Ishikawa (cell line): ENCODE measurements around the gene GUCY1A1.

Experiments
- CEBPB ChIP-seq: IDR thresholded peaks from 2 replicates; pipeline ENCODE4 v1.6.1; 2012
- CREB1 ChIP-seq: IDR thresholded peaks from 2 replicates; pipeline ENCODE4 v1.6.1; 2012; ENCODE audit warnings: low read depth
- EGR1 ChIP-seq: IDR thresholded peaks from 2 replicates; pipeline ENCODE4 v1.6.1; 2012
- FOXM1 ChIP-seq: IDR thresholded peaks from 2 replicates; pipeline ENCODE4 v1.6.1; 2012; ENCODE audit warnings: low read depth, borderline replicate concordance
- NFIC ChIP-seq: IDR thresholded peaks from 2 replicates; pipeline ENCODE4 v1.6.1; 2012
- RAD21 ChIP-seq: IDR thresholded peaks from 2 replicates; pipeline ENCODE4 v1.6.1; 2012; ENCODE audit warnings: low read depth
- TEAD4 ChIP-seq: IDR thresholded peaks from 2 replicates; pipeline ENCODE4 v1.6.1; 2012
- YY1 ChIP-seq: IDR thresholded peaks from 2 replicates; pipeline ENCODE4 v1.6.1; 2012; ENCODE audit warnings: low read depth
- TF ChIP-seq, protein P1 (sequence below): IDR thresholded peaks from 2 replicates; pipeline ENCODE4 v1.6.1; 2012

GRCh38 chr4:155761916-155762315, 95.3 kb downstream of the GUCY1A1 start:
- TF ChIP-seq FOXM1 (peak; percentile 40; the same call in 1 of the 2 replicates), NFIC (peak; percentile 42; the same call in 1 of the 2 replicates), TEAD4 (0 out of 2 replicates have a peak, but pooled peaks have one; percentile 43), EGR1 (no peak), RAD21 (no peak), CEBPB (no peak), YY1 (no peak), CREB1 (no peak)
- TF ChIP-seq, protein P1, sequence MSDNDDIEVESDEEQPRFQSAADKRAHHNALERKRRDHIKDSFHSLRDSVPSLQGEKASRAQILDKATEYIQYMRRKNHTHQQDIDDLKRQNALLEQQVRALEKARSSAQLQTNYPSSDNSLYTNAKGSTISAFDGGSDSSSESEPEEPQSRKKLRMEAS: no peak
